SHP77 treated with DMSO at 0.1 percent for 48 hours (cell line): ENCODE data around the gene SYNRG.
A peak's percentile ranks its signal among the peaks of the same experiment; 100 is the strongest.

Experiments used
- DNase-seq: peaks from one replicate; lab custom pipeline; 2025; lab: John Stamatoyannopoulos, UW

Gene SYNRG

GRCh38 chr17:37500378-37500777 is 108.8 kb downstream of the SYNRG start:
- DNase-seq, result no peak

DNA sequence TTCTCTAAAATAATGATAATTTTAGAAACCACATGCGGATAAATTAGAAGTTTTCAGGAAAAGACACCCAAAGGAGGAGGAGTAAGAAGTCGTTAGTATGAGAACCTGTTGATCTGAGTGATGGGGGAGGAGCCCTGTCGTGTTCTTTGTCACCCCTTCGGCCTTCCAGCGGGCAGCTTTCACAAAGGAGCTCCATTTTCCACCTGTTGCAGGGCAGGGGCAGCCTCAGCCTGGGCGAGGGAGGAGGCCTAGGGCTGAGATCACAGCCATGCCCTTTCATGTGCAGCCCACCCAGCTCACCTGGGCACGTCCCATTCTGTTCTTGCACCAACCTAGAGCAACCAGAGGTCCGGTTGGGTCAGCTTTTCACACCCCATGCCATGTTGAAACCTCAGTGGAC is 114.2 kb downstream of the SYNRG start:
- no peak for DNase-seq

GRCh38 chr17:37494401-37494831 is 114.8 kb downstream of the SYNRG start:
- DNase-seq, result no peak

DNA sequence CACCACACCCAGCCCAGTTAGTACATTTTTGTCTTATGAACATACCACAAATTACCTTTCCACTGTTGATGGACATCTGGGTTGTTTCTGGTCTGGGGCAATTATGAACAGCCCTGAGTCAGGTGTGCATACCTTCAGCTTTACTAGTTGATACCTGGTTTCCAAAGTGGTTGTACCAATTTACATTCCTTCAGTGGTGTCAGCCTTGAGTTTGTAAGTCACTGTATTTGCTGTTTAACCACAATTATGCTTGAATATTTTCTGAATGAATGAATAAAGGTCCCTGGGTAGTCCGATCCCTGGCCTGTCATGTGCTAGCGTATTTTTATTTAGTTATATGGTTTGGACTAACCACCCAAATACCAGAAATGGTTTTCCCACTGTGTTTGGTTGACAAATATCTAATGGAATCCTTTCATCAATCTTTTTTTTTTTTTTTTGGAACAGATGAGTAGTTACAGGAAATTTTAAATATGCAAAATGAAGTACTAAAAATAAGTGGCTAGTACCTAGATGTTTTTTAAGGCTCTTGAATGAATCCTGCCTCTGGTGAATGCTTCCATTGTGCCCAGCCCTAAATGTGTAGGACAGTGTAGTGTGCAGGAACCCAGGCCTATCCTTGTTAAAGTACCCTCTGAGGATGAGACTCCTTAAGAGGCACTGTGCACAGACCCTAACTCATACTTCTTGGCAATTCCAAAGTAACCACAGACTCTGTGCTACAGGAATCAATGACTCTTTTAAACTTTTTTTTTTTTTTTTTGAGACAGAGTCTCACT is 115.8 kb downstream of the SYNRG start:
- DNase-seq, result no peak

GRCh38 chr17:37492167-37492566 is 117.1 kb downstream of the SYNRG start:
- no peak for DNase-seq

DNA sequence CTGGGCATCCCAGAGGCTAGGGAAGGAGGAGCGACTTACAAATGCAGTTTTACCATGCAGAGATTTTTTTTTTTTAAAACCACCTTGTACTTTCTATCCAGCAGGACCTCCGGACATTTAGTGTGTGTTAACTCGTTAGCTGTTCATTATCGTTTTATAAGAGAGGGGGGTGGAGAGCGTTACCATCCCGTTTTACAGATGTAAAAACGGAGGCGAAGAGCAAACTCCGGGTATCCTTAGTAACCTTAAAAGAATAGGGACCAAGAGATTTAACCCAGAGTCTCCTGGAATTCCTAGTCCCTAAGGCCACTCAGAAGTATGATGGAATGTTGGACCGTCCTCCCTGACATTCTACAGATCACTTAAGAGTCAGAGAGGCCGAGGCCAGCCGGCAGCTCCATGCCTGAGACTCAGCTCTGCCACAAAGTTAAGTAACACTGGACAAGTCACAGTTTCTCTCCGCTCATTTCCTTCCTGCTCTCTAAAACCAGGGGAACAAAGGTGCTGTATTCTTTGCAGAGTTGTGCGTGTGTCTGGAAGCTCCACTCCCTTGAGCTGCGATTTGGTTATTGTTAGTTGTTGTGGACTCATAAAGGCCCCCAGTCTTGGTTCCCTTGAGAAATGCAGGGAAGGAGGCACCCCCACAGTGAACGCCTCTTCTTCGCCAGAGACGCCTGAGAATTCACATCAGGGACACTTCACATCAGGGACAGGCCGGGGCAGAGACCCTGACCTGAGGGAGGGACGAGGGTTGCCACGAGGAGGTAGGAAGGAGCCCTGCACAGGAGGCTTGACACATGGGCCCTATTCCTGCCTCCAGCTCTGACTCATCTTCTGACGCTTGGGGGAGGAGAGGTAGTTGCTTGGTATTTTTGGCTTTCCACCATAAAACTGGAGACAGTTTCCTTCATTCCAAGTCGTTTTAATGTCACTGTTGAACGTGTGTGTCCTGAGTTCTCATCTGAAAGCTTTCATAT is 118.3 kb downstream of the SYNRG start:
- no peak for DNase-seq

GRCh38 chr17:37490022-37490587 is 119.1 kb downstream of the SYNRG start:
- no peak for DNase-seq

DNA sequence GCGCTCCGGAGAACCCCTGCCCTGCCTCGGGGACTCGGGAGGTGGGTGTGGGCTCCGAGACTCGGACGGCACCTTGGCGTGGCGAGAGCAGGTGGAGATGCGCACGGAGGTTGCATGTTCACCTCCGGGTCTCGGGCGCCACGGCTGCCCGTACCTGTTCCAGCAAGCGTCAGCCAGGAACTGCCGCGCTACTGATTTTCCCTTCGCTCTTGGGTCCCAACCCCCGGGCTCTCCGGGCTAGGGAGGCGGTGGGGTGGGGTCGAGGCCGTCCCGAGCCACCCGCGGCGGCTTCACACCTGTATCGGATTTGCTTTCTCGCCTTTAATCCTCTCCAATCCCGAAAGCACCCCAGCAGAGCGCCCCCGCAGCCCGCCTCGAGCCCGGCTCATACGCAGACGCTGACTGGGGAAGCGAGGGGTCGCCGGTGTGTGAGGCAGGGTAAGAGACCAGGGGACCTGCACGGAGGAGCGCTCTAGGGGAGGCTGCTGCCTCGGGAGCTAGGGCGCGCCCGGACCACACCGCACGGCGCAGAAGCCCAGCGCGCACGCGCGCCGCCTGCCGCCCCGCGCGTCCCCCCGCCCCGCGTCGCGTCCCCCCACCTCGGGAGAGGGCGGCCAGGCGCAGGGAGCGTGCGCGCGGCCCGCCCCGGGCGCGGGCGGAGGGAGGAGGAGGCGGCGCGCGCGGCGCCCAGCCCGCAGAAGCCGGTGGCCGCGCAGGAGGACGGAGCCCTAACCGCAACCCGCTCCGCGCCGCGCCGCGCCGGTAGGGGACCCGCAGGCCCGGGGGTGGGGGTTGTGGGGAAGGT is 119.8 kb downstream of the SYNRG start, which contains the start of gene DUSP14:
Gene DUSP14, plus strand, starts transcription at position 695 of the 805 bp plus-strand sequence. CDS start 22,382 bp downstream, outside the sequence.
- no peak for DNase-seq

DNA sequence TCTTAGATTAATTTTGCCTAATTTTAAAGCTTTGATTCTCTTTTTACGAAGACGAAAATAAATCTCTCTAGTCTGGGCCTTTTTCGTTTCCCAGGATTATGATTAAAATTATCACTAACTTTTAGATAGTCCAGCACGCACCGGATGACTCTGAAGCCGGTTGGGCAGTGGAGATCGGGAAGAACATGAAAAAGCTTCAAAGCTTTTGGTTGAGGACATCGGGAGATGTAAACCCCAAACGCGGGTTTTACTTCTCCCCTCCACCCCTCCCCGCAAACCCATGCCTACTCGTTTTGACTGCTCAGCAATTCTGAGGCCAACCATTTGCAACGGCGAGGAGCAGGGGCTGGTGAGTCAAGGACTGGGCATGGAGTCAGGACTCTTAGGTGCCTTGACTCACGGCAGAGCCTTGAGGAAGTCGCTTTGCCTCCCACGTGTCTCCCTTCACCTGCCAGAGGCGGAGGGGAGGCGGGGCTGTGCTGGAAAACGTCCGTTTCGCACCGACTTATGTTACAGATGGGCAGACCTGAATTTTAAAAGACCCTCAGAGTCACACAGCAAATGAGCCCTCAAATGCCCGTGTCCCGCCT is 120.5 kb downstream of the SYNRG start:
- no peak for DNase-seq

- DNase-seq, result peak; percentile 58
These were observed 121.1 kb downstream of the SYNRG start for GRCh38 chr17:37488009-37488604.

GRCh38 chr17:37485938-37486570 is 123.2 kb downstream of the SYNRG start:
- no peak for DNase-seq

DNA sequence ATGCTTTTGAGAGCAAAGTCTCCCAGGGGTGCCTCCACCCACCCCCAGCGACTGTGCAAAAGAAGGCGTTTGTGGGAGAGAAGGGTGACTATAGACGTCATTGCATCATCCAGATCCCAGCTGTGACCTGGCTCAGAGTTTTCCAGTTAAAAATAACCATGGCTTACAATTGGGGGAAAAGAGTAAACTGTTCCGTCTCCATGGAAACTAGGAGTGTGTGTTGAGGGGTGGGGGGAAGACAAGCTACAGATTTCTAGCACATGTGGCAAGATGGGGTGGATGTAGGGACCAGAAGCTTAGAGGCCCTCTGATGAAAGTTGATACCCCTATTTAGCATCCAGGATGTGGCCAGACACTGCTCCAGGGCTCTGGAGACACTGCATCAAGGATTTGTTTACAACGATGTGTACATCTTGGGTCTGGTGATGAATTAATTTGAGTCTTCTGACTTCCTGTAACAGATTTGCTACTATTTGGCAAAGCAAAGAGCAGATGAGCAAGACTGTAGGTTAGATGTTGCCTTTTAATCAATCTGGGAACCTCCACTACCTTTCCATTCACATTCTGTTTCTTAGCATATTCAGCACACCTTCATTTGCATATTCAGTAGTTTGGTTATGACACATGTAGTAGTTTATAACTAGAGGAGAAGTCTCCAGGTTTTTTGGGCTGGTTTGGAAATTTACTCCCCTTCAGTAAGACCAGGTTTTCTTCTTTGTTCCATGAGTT is 125.7 kb downstream of the SYNRG start:
- peak; percentile 18 for DNase-seq

DNA sequence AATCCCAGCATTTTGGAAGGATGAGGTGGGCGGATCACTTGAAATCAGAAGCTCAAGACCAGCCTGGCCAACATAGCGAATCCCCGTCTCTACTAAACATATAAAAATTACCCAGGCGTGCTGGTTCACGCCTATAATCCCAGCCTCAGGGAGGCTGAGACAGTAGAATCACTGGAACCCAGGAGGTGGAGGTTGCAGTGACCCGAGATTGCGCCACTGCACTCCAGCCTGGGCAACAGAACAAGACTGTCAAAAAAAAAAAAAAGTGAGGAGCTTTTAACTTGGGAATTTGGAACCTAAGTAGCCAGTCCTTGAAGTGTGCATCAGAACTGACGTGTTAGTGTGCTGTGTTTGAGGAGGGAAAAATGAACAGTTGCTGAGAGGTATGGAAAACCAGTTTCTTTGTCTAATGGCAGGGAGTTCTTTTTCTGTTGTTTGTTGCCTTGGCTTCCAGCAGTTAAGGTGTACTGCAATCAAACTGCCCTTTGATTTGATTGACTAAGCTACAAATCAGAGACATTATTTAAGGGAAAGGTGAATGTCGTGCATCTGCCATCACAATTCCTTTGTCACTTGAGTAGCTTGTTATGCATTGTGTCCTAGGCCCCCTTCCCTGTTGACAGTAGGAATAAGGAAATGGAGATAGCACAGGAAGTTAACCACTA is 128.1 kb downstream of the SYNRG start:
- no peak for DNase-seq

DNA sequence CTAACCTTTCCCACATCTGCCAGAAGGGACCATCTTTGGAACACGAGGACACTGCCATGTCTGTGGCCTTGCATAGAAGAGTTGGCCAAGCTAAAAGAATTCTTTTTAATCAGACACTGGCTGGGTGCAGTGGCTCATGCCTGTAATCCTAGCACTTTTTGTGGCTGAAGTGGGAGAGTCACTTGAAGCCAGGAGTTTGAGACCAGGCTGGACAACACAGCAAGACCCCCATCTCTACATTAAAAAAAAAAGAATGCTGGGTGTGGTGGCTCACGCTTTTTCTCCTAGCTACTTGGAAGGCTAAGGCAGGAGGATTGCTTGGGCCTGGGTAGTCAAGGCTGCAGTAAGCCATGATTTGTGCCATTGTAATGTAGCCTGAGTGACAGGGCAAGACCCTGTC is 128.8 kb downstream of the SYNRG start:
- no peak for DNase-seq

GRCh38 chr17:37479025-37479424 is 130.2 kb downstream of the SYNRG start:
- DNase-seq, result no peak

DNA sequence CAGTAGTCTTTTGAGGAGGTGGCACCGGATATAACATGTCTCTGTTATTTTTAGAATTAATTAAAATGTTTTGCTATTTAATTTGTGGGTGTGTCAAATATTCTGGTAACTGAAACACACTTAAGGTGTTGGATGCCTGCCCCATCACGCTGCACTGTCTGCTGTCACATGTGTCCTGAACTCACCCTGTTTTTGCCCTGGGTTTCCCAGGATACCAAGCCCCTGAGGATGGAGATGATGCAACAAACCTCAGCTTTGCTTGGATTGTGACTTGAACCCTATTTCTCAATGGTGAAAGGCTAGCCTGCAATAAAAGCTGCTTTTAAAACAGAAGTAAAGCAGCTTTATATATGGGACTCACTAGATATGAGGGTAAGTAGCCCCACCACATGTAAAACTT is 131.0 kb downstream of the SYNRG start:
- DNase-seq, result no peak

DNA sequence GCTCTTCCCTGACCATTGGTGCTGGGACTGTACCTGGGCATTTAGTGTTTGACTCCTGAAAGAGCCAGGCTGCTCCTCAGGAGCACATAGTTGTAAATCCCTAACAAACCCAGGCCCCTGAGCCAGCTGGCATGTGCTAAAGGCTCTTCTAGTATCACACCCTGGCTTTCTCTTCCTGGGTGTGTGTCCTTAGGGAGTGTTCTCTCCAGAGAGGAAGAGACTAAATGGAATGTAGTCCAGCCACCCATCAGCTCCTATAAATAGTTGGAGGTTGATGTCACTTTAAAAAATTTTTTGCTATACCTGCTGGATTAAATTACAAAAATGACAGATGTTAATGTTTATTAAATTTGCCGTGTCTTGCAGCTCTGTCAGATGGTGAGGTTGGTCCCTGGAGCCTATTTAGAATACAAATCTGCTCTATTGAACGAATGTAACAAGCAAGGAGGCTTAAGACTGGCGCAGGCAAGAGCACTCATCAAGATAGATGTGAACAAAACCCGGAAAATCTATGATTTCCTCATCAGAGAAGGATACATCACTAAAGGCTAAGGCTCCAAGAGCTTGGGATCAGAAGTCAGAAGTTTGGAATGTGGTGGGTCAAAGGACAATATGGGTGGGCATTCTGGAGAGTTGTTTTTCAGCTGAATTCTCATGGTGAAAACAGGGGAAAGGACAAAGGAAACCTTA is 132.6 kb downstream of the SYNRG start:
- DNase-seq, result no peak

DNA sequence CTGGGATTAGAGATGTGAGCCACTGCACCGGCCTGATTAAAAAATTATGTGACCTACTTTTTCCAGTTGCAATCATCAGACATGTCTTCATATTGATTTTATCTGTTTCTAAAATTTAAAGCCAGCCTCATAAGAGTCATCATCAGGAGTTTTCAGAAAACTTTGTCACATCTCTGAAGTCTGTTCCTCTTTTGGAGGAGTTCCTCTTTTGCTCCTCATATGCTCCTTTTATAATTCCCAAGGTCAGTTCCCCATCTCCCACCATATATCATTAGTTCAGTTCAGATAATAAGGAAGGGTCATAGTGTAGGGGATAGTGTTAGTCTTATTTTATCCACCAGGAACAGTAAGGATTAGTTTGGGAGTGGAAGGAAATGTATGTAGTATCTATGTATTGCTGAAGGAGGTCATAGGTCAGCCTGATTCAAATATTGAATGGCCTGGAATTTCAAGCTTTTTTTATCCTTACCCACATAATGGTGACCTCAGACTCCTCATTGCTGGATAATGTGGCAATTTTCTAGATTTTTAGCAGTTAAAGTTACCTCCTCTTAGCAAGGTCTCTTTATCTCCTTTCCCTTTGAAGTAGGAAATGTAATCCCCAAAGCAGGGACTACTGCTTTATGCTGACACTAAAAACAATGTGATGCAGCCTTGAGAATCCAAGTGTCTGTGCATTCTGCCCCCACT is 133.3 kb downstream of the SYNRG start:
- DNase-seq, result no peak
